HG02571 (cell line): ENCODE data around the gene SLC7A10.
A peak's percentile ranks its signal among the peaks of the same experiment; 100 is the strongest.
"Not testable (repeated sequence)": the region's sequence is repeated elsewhere in the genome, so short reads cannot be mapped to it uniquely, and the experiment has no call there.

ENCODE experiments used
- ATAC-seq: cut with Tn5 transposase; IDR thresholded peaks from one replicate; pipeline ENCODE4 v1.9.1; 2021; ENCODE audit warnings: mild to moderate bottlenecking, moderate library complexity; ENCODE audit not compliant: unreplicated experiment

SLC7A10 gene

DNA sequence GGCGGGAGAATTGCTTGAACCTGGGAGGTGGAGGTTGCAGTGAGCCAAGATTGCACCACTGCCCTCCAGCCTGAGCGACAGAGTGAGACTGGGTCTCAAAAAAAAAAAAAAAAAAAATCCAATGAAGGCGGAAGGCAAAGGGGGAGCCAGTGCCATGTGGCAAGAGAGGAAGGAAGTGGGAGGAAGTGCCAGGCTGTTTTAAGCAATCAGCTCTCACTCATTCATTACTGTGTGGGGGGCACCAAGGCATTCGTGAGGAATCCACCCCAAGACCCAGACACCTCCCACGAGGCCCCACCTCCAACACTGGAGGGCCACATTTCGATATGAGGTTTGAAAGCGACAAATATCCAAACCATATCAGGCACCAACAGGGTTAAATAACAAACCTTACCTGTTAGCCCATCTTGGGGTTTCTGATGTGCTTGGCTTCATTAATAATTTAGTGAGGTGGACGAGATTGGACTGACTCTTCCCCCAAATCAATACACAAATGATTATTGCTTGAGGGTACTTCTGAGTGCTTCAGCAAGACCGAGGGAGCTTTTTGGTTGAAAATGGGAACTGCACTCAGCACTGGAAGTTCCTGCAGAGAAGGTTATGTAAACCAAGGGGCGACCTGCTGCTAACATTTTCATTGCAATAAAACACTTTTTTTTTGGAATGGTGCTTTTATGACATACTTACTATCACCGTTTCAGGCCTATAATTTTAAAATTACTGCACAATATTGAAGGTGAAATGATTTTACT lies 39.0 kb downstream of the SLC7A10 start:
- no peak for ATAC-seq

- peak; percentile 21 for ATAC-seq
Measured at GRCh38 chr19:33177417-33177979, 48.2 kb downstream of the SLC7A10 start.

GRCh38 chr19:33176670-33177416 lies 48.8 kb downstream of the SLC7A10 start:
- peak; percentile 76 for ATAC-seq

DNA sequence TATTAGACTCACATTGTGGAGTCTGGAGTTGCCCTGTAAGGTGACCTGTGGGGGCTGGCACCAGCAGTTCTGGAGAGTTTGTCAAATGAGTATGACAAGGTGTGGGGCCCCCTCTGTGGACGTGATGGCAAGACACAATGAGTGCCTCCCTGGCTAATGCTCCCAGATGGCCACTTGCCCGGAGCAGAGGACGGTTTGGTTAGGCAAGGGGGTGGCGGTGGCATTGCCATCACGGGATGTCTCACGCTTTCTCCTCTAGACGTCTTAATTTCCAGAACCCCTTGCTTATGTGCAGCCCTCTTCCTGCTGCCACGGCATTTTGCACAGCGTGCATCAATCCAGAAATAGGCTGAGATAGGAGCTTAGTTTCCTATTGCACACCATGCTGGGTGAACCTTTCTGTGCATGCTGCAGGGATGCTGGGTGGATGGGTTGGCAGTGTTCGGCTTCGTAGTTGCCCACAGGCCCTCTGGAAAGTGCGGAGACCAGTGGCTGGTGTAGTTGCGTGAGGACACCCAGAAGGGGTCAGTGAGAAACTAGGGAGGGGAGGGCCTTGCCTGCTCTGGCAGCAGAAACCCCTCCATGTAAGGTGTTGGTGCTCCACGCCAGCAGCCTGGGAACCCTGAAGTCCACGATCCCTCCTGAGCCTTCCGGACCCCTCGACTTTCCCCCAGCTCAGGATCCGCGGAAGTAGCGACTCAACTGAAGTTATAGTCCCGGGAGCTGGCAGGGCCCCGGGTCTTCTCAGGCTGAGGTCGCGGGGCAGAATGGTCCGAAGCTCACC lies 49.6 kb downstream of the SLC7A10 start:
- ATAC-seq = peak; percentile 2

- no peak for ATAC-seq
Measured at GRCh38 chr19:33175156-33175782, 50.4 kb downstream of the SLC7A10 start.

- ATAC-seq = no peak
Measured at GRCh38 chr19:33174186-33174585, 51.5 kb downstream of the SLC7A10 start.

- no peak for ATAC-seq
Measured at GRCh38 chr19:33171916-33172359, 53.7 kb downstream of the SLC7A10 start.

DNA sequence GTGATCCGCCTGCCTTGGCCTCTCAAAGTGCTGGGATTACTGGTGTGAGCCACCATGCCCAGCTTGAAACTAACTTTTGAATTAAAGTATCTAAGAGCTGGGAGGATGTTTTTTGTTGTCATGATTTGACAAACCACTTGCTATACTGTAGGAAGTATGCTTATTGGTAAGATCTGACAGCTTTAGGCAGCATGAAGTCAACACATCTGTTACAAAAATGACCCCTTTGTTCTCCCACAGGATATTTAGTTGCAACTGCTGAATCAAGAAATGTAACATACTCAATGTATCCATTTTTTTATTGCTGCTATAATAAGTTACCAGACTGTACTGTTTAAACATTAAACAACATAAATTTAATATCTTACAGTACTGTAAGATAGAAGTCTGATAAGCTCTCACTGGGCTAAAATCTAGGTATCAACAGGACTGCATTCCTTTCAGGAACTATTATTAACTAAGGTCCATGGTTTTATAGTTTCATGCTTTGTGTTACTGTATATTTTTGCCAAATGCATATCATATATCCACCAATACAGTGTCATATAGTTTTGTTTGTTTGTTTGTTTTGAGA lies 54.3 kb downstream of the SLC7A10 start:
- ATAC-seq = no peak

DNA sequence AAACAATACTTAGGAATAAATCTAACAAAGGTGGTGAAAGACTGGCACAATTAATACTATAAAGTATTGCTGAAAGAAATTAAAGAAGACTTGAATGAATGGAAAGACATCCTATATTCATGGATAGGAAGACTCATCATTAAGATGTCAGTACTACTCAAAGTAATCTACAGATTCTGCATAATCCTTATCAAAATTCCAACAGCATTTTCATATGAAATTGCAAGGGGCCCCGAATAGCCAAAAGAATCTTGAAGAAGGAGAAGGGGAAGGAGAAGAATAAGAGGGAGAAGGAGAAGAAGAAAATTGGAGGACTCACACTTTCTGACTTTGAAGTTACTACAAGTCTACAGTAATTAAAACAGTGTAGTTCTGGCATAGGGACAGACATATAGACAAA lies 57.1 kb downstream of the SLC7A10 start:
- ATAC-seq = no peak

DNA sequence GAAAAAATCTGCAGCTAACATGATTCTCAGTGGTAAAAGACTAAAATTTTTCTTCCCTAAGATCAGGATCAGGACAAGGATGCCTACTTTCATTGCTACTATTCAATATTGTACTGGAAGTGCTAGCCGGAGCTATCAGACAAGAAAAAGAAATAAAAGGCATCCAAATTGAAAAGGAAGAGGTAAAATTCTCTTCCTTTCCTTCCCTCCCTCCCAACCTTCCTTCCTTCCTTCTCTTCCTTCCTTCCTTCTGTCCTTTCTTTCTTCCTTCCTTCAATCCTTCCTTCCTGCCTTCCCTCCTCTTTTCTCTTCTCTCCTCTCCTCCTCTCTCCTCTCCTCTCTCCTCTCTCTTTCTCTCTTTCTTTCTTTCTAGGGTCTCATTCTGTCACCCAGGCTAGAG lies 58.2 kb downstream of the SLC7A10 start:
- ATAC-seq = no peak

DNA sequence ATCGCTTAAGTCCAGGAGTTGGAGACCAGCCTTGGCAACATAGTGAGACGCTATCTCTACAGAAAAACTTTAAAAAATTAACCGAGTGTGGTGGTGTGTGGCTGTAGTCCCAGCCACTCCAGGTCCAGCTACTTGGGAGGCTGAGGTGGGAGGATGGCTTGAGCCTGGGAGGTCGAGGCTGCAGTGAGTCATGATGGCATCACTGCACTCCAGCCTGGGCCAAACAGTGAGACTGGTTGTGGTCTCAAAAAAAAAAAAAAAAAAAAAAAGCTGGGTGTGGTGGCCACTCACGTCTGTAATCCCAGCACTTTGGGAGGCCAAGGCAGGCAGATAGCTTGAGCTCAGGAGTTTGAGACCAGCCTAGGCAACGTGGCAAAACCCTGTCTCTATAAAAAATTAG lies 59.6 kb downstream of the SLC7A10 start:
- ATAC-seq = not testable (repeated sequence)

DNA sequence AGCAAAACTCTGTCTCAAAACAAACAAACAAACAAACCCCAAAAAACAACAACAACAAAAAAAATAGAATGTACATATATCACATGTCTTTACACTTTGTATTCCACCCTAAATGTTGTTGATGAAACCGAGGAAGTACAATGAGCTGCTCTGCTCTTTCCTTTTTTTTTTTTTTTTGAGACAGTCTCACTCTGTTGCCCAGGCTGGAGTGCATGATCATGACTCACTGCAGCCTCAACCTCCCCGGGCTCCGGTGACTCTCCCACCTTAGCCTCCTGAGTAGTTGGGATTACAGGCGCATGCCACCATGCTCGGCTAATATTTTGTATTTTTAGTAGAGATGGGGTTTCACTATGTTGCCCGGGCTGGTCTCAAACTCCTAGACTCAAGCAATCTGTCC lies 62.2 kb downstream of the SLC7A10 start:
- ATAC-seq = no peak

- no peak for ATAC-seq
Measured at GRCh38 chr19:33161201-33161600, 64.4 kb downstream of the SLC7A10 start.

GRCh38 chr19:33159893-33160292 lies 65.8 kb downstream of the SLC7A10 start:
- ATAC-seq = no peak

GRCh38 chr19:33159149-33159548 lies 66.5 kb downstream of the SLC7A10 start:
- no peak for ATAC-seq
